GM10266 (cell line): ENCODE measurements around the gene MIEF1.
"Not testable (repeated sequence)": the region's sequence is repeated elsewhere in the genome, so short reads cannot be mapped to it uniquely, and the experiment has no call there.

Experiments
- DNase-seq: peaks from one replicate; pipeline ENCODE4 v3.0.0; 2012; ENCODE audit errors: extremely low spot score
- CTCF ChIP-seq: IDR thresholded peaks from 2 replicates; pipeline ENCODE4 v1.5.1; 2012; ENCODE audit warnings: mild to moderate bottlenecking, low read depth; ENCODE audit not compliant: control insufficient read depth, insufficient read depth; ENCODE audit errors: missing control alignments

Gene MIEF1

GRCh38 chr22:39498802-39499201 is 3.3 kb upstream of the MIEF1 start:
- TF ChIP-seq CTCF = no peak
- DNase-seq = no peak

DNA sequence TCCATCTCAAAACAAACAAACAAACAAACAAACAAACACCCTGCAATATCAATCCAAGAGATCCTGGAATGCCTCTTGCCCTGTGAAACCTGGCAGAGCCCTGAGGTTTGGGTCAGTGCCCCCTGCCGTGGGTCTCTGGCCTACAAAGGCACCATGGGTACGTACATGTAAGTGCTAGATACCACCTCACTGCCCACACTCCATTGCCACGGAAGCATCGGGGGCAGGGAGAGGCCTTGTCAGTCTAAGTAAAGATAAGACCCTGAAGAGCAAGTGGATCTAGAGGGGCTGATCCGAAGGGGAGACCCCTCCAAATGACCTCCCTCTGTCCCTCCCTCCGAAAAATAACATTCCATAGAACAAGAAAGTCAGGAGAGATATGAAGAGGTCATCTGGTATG is 2.0 kb upstream of the MIEF1 start:
- TF ChIP-seq CTCF = no peak
- DNase-seq = no peak

DNA sequence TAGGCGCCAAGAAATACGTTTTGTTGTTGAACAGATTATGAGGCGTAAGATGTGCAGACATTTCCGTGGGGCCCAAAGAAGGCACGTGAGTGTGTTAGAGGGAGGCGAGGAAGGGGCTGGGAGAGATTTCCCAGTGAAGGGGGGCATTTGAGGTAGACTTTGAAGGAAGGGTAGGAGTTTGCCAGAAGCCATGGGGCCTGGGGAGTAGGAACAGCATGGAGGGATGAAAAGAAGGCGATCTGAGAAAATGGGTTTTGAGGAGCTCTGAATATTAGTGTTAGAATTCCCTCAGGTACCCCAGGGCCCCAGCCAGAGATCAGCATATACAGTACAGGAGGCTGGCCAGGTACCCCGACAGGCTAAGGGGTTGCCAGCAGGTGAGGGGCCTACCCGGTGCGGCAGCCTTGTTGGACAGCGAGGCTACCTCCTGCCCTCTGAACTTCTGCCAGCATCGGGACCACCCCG is 414 bp upstream of the MIEF1 start:
- DNase-seq = no peak
- TF ChIP-seq CTCF = no peak

- TF ChIP-seq CTCF = no peak
- no peak for DNase-seq
These were observed 809 bp downstream of the MIEF1 start for GRCh38 chr22:39502789-39503409.

DNA sequence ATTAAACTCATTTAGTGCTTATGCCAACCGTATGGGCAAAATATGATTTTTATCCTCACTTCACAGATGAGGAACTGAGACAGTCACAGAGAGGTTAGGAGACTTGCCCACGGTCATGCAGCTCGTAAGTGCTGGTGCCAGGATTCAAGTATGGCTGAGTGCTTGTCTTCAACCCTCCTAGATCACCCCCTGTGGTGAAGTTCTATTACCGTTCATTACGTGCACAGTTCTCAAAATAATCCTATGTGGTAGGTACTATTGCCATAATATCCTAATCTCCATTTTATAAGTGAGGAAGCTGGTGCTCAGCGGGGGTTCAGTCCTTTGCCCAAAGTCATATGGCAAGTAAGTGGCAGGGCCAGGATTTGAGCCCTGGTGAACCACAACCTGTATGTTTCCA is 1.5 kb downstream of the MIEF1 start:
- no peak for TF ChIP-seq CTCF
- DNase-seq = no peak

GRCh38 chr22:39504071-39504470 is 2.0 kb downstream of the MIEF1 start:
- no peak for DNase-seq
- no peak for TF ChIP-seq CTCF

DNA sequence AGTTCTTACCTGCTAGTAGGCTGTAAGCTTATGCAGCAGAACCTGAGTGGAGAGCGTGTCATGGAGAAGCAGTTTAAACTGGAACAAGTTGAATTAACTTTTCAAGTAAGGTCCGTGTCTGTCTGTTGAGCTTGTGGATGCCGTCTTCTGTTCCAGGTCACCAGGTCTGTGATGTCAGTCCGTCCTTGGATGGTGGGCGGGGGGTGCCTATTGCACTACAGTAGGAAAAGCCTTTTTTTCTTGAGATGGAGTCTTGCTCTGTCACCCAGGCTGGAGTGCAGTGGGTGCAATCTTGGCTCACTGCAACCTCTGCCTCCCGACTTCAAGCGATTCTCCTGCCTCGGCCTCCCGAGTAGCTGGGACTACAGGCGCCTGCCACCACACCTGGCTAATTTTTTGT is 4.9 kb downstream of the MIEF1 start:
- DNase-seq = not testable (repeated sequence)

DNA sequence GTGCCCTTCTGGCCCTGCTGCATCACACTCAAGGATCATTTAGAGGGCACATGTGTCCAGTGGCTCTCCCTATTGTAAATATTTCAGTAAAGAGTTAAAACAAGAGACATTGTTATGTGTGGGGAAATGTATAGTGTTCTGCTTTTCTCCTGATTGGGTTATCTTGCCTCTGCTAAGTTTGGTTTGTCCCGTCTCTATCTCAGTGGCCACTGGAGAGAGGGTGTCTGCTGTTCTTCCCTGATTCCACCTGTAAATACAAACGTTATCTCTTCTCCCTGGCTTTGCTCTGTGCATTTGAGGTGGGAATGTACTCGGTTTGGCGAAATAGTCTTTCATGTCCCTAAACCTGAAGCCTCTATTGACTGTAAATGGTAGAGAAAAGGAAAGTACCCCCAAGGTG is 6.3 kb downstream of the MIEF1 start:
- TF ChIP-seq CTCF = no peak
- no peak for DNase-seq
